IPS DF 19.7 (cell line): ENCODE results near the gene ENTPD7.
"Not testable (repeated sequence)": the region's sequence is repeated elsewhere in the genome, so short reads cannot be mapped to it uniquely, and the experiment has no call there.

Experiments
- DNase-seq: peaks from one replicate; pipeline ENCODE4 v3.0.0-alpha.2; 2013; ENCODE audit warnings: low read depth, low spot score

Gene ENTPD7

GRCh38 chr10:99659031-99659867 lies at the start of gene ENTPD7:
Gene ENTPD7, plus strand, starts transcription at chr10:99659509. Its CDS starts 448 bp downstream, at chr10:99659957.
- DNase-seq, result peak; percentile 86

- no peak for DNase-seq
Observed at GRCh38 chr10:99610221-99610620, 49.1 kb upstream of the ENTPD7 start.

GRCh38 chr10:99611326-99611725 lies 48.0 kb upstream of the ENTPD7 start:
- no peak for DNase-seq

- no peak for DNase-seq
Observed at GRCh38 chr10:99612167-99612831, 47.0 kb upstream of the ENTPD7 start.

GRCh38 chr10:99615426-99615825 lies 43.9 kb upstream of the ENTPD7 start:
- DNase-seq, result no peak

GRCh38 chr10:99617696-99618095 lies 41.6 kb upstream of the ENTPD7 start:
- DNase-seq, result no peak

- DNase-seq, result no peak
Observed at GRCh38 chr10:99619090-99619800, 40.1 kb upstream of the ENTPD7 start.

GRCh38 chr10:99619851-99620710 lies 39.2 kb upstream of the ENTPD7 start, which contains the start of gene SLC25A28:
Gene SLC25A28, minus strand, starts transcription at chr10:99620439. Its CDS starts 104 bp downstream, at chr10:99620335.
- DNase-seq, result no peak

GRCh38 chr10:99620711-99621453 lies 38.4 kb upstream of the ENTPD7 start:
- DNase-seq, result peak; percentile 99

GRCh38 chr10:99621454-99622251 lies 37.7 kb upstream of the ENTPD7 start:
- DNase-seq, result no peak

- no peak for DNase-seq
Observed at GRCh38 chr10:99623919-99624318, 35.4 kb upstream of the ENTPD7 start.

- DNase-seq, result not testable (repeated sequence)
Observed at GRCh38 chr10:99625124-99625523, 34.2 kb upstream of the ENTPD7 start.

- DNase-seq, result no peak
Observed at GRCh38 chr10:99628923-99629624, 30.2 kb upstream of the ENTPD7 start.

GRCh38 chr10:99629625-99629978 lies 29.7 kb upstream of the ENTPD7 start:
- no peak for DNase-seq

GRCh38 chr10:99630433-99630832 lies 28.9 kb upstream of the ENTPD7 start:
- DNase-seq, result no peak

GRCh38 chr10:99630991-99631390 lies 28.3 kb upstream of the ENTPD7 start:
- DNase-seq, result no peak

- no peak for DNase-seq
Observed at GRCh38 chr10:99631496-99631895, 27.8 kb upstream of the ENTPD7 start.

GRCh38 chr10:99633832-99634231 lies 25.5 kb upstream of the ENTPD7 start:
- no peak for DNase-seq

GRCh38 chr10:99647601-99648151 lies 11.6 kb upstream of the ENTPD7 start:
- DNase-seq, result no peak
